ENCODE data around the gene PEPD. TPM values are rescaled to one million over a fixed set of nuclear protein-coding genes. Genes with fewer than 3 reads are reported as not detected.
A peak's percentile ranks its signal among the peaks of the same experiment; 100 is the strongest.

The PEPD gene
- total and polyA plus RNA-seq, 2 of the 4 experiments (the other 2 are of a cell fraction): 36.7 to 88.4 TPM

DNA sequence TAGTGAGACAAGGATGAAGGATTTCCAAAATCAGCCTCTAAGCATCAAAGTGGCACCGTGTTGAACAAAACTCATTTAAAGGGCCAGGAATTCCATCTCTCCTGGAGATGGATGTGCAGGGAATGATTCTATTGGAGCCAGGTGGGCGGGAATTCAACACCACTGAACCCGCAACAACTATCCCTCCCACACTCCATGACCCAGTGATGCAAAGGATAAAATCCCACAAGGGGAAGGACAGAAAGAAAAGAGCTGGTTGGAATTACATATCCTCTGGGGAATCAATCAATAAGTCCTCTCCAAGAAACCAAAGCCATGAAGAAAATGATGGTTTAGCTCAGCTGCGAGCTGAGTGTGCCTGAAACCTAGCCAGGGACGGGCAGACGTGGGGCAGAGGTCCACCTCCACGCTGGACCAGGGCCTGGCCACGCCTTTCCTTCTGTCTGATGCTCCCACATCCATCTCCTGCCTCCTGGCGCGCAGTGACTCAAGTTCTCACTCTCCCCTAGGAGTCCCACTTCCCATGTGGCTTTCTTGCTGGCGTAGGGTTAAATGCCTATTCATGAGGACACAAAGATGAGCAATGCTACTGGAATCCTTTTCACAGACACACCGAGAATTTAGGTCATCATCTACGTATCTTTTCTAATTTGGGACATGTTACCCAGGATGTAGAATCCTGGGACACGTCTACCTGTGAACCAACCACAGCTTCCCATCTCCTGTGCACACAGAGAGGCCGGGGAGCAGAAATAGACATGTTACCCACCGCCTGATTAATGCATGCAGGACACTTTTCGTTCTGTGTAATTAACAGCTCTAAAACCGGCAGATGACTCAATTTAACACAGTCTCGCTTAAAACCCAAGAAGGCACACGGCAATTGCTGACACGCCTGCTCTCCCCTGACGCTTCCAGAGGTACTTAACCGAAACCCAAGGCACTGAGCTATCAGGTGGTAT is 48.6 kb downstream of the PEPD start (continued):
- TF ChIP-seq, protein P1, sequence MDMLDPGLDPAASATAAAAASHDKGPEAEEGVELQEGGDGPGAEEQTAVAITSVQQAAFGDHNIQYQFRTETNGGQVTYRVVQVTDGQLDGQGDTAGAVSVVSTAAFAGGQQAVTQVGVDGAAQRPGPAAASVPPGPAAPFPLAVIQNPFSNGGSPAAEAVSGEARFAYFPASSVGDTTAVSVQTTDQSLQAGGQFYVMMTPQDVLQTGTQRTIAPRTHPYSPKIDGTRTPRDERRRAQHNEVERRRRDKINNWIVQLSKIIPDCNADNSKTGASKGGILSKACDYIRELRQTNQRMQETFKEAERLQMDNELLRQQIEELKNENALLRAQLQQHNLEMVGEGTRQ (IDR thresholded peaks at IDR 0.05; ENCODE audit: low read depth, low read length): no peak
- TF ChIP-seq CHD1 (IDR thresholded peaks at IDR 0.05; ENCODE audit: low read depth, low read length): no peak
- peak; percentile 33; the same call in 1 of the 2 replicates for TF ChIP-seq NFE2L2 (IDR thresholded peaks at IDR 0.05; ENCODE audit: low read depth, low read length)

DNA sequence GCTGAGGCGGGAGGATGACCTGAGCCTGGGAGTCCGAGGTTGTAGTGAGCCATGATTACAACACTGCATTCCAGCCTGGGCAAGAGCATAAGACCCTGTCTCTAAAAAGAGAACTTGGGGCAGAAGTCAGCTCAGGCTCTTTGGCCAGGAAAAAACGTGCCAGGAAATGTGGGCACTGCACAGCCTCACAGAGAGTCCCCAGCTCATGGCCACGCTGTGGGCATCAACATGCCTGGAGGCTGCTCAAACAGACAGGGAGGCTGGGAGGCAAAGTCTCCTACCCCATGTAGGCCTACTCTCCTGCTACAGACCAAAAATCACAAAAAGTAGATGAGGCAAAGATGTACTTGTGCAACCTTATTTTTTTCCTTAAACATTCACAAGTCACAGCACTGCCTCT is 49.4 kb downstream of the PEPD start:
- 86% methylated on average over 2 of the region's 4 CpGs; no CpG with 5 or more reads in 1 of the 2 experiments for WGBS, 2 experiments (ENCODE audit: extremely low coverage in 2 of 2, insufficient read length in 1 of 2)
- no peak for TF ChIP-seq RFX5 (IDR thresholded peaks at IDR 0.05; ENCODE audit: low read depth, low read length)
- TF ChIP-seq MXI1 (IDR thresholded peaks at IDR 0.05; ENCODE audit: borderline replicate concordance, low read depth, low read length): no peak
- TF ChIP-seq BHLHE40 (IDR thresholded peaks at IDR 0.05; ENCODE audit: low read depth, low read length): no peak
- TF ChIP-seq RAD21 (IDR thresholded peaks at IDR 0.05; ENCODE audit: low read length): no peak
- no peak for TF ChIP-seq MAZ (IDR thresholded peaks at IDR 0.05; ENCODE audit: borderline replicate concordance, low read depth, low read length)
- no peak for TF ChIP-seq POLR2A (IDR thresholded peaks at IDR 0.05; ENCODE audit: low read depth, low read length)
- no peak for TF ChIP-seq SMC3 (IDR thresholded peaks at IDR 0.05; ENCODE audit: low read depth, low read length)
- TF ChIP-seq, protein P2, sequence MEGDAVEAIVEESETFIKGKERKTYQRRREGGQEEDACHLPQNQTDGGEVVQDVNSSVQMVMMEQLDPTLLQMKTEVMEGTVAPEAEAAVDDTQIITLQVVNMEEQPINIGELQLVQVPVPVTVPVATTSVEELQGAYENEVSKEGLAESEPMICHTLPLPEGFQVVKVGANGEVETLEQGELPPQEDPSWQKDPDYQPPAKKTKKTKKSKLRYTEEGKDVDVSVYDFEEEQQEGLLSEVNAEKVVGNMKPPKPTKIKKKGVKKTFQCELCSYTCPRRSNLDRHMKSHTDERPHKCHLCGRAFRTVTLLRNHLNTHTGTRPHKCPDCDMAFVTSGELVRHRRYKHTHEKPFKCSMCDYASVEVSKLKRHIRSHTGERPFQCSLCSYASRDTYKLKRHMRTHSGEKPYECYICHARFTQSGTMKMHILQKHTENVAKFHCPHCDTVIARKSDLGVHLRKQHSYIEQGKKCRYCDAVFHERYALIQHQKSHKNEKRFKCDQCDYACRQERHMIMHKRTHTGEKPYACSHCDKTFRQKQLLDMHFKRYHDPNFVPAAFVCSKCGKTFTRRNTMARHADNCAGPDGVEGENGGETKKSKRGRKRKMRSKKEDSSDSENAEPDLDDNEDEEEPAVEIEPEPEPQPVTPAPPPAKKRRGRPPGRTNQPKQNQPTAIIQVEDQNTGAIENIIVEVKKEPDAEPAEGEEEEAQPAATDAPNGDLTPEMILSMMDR (conservative IDR thresholded peaks at IDR 0.05; ENCODE audit: low read depth, low read length): no peak
- no peak for TF ChIP-seq NFE2L2 (IDR thresholded peaks at IDR 0.05; ENCODE audit: low read depth, low read length)
- TF ChIP-seq RCOR1 (IDR thresholded peaks at IDR 0.05; ENCODE audit: insufficient replicate concordance, low read length): no peak
- TF ChIP-seq FOS (IDR thresholded peaks at IDR 0.05; ENCODE audit: low read depth, low read length): no peak
- no peak for TF ChIP-seq CEBPB (IDR thresholded peaks at IDR 0.05; ENCODE audit: low read depth, low read length)

More for the DNA sequence above, 49.4 kb downstream of the PEPD start:
- no peak overlapping the region for H3K9ac ChIP-seq (ENCODE audit: low read depth, low read length)
- no peak overlapping the region for H3K4me2 ChIP-seq (ENCODE audit: low read depth, low read length)
- in situ Hi-C loops (cut with MboI; ENCODE audit: low sequenced_read_pairs): no loop called here
- POLR2A ChIA-PET (ENCODE audit: unreplicated experiment): no interaction called here
- peaks cover 6% of the 10 kb centered on the region for H3K36me3 ChIP-seq (ENCODE audit: control insufficient read depth, insufficient read depth, low read length)
- no peak overlapping the region for H3K14ac ChIP-seq (replicated peaks; ENCODE audit: low read depth, low read length)
- no peak overlapping the region for H3K18ac ChIP-seq (ENCODE audit: low read depth, low read length)
- H3K23ac ChIP-seq (ENCODE audit: low read depth, low read length): no peak overlapping the region
- no peak overlapping the region for H4K8ac ChIP-seq (ENCODE audit: low read depth in 2 of 2, low read length in 2 of 2)
- intact Hi-C loops (cut with micrococcal nuclease): no loop called here
- ATAC-seq (ENCODE audit: low read depth) (no peak), DNase-seq (no peak)
- no peak overlapping the region for H4K91ac ChIP-seq (ENCODE audit: insufficient read depth, low read depth, low read length)
- no peak overlapping the region for H3K27ac ChIP-seq (ENCODE audit: insufficient read depth, low read length)
- no peak overlapping the region for H2BK15ac ChIP-seq (ENCODE audit: low read depth, low read length)
- no peak overlapping the region for H2AK5ac ChIP-seq (ENCODE audit: low read depth, low read length)
- no peaks in the 10 kb centered on the region for H3K9me3 ChIP-seq (ENCODE audit: control insufficient read depth, insufficient read depth, low read length)
- H3K4me1 ChIP-seq (ENCODE audit: control insufficient read depth, insufficient read depth, low read length): peaks cover 9% of the 10 kb centered on the region
- no peak overlapping the region for H2BK20ac ChIP-seq (ENCODE audit: low read depth, low read length)
- no peaks in the 10 kb centered on the region for H3K27me3 ChIP-seq (ENCODE audit: control insufficient read depth, insufficient read depth, low read length)
- H2BK5ac ChIP-seq (ENCODE audit: low read depth, low read length, poor library complexity, severe bottlenecking): no peak overlapping the region
- CTCF ChIA-PET: no interaction called here
- peaks cover 7% of the 10 kb centered on the region; the same call in 1 of the 2 replicates for H4K20me1 ChIP-seq (ENCODE audit: insufficient read depth, low read length)
- dilution Hi-C loops (cut with HindIII; ENCODE audit: low sequenced_read_pairs, unreplicated experiment): no loop called here
- H3K4ac ChIP-seq (ENCODE audit: low read depth, low read length): 0 out of 2 replicates have a peak overlapping the region, but pooled peaks have one; percentile 39
- BruUV-seq (replicated peaks): no TSS peak
- no peak overlapping the region for H4K5ac ChIP-seq (ENCODE audit: low read depth, low read length)
- no peak overlapping the region for H2AFZ ChIP-seq (replicated peaks; ENCODE audit: low read length, poor library complexity)
- no peak overlapping the region for H3K56ac ChIP-seq (ENCODE audit: extremely low read depth, insufficient read depth, low read length)
- peaks cover 0 to 3% of the 10 kb centered on the region in 2 experiments; a peak in 1 of 4 replicates for H3K79me1 ChIP-seq (ENCODE audit: low read depth in 1 of 2, low read length in 2 of 2)
- H3K4me3 ChIP-seq (ENCODE audit: insufficient read depth, low read depth, low read length): no peak overlapping the region
- H2AK9ac ChIP-seq (replicated peaks; ENCODE audit: low read depth, low read length, poor library complexity): no peak overlapping the region
- H2BK120ac ChIP-seq (ENCODE audit: low read depth, low read length): no peak overlapping the region
- peaks cover 19% of the 10 kb centered on the region for H3K9me1 ChIP-seq (ENCODE audit: insufficient read depth, low read length)
